GM12801 (cell line): ENCODE data around the gene DGAT2.

ENCODE experiments used
- CTCF ChIP-seq: IDR thresholded peaks from one replicate; pipeline ENCODE4 v1.5.1; 2011; ENCODE audit warnings: control low read depth; ENCODE audit not compliant: insufficient read length; ENCODE audit errors: extremely low read depth

The DGAT2 gene

DNA sequence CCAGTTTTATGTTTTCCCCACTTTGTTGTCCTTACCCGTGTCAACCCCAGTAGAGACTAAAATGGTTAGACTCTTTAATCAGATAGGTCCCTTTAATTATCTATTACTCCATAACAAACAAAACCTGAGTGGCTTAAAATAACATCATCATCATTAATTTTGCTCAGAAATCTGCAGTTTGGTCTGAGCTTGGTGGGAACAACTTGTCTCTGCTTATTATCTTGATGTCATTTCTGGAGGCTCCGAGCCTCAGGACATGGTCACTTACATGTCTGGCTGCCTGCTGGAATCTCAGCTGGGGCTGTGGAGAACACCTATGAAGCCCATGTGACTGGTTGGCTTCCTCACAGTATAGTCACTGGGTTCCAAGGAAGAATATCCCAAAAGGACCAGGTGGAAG, 73.2 kb downstream of the DGAT2 start:
- TF ChIP-seq CTCF = no peak

DNA sequence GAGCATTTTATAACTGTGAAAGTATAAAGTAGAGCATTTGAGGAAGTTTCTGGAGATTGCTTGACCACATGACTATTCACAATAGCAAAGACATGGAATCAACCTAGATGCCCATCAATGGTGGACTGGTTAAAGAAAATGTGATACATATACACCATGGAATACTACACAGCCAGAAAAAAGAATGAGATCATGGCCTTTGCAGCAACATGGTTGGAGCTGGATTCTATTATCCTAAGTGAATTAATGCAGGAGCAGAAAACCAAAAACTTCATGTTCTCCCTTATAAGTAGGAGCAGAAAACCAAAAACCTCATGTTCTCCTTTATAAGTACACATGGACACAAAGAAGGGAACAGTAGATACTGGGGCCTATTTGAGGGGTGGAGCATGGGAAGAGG, 76.7 kb downstream of the DGAT2 start:
- no peak for TF ChIP-seq CTCF

DNA sequence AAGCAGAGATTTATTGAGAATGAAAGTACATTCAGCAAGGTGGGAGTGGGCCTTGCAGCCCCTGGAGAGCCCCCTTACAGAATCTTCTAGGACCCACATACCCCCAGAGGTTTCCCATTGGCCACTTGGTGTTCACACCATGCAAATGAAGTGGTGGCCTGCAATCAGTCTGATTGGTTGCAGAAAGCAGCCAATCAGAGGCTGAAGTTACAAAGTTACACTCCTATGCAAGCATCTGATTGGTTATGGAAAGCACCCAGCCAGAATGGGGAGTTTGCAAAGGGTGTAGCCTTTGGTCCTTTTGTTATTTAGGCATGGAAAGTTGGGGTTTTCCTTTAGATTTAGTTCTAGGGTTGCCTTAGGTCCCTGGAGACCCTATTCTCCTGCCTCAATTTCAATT, 81.3 kb downstream of the DGAT2 start:
- TF ChIP-seq CTCF = no peak

GRCh38 chr11:75850787-75851186, 82.2 kb downstream of the DGAT2 start:
- no peak for TF ChIP-seq CTCF
